ENCODE data around the gene LHFPL3. TPM values are rescaled to one million over a fixed set of nuclear protein-coding genes. Genes with fewer than 3 reads are reported as not detected.

The LHFPL3 gene
- total RNA-seq, 1 experiment from 2014 or later = 0.83 TPM

DNA sequence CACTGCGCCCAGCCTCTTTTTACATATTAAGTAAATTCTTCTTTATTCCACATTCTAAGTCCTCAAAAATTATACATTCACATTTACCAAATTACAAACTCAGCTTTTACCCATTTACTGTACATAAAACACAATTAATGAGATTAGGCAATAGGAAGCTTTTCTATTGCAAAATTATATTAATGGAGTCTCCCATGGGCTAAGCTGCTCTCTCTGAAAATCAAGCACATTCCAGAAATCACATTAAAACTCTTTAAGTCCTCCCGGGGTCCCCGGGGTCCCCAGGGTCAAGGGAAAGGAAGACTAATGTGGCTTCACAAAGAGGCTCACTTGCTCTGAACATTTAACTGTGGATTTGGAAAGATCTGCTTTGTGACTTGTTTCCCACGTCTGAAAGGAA is 558.2 kb downstream of the LHFPL3 start (continued):
- TF ChIP-seq ATF6 (CRISPR knock-in tag; IDR thresholded peaks at IDR 0.05) = no peak

DNA sequence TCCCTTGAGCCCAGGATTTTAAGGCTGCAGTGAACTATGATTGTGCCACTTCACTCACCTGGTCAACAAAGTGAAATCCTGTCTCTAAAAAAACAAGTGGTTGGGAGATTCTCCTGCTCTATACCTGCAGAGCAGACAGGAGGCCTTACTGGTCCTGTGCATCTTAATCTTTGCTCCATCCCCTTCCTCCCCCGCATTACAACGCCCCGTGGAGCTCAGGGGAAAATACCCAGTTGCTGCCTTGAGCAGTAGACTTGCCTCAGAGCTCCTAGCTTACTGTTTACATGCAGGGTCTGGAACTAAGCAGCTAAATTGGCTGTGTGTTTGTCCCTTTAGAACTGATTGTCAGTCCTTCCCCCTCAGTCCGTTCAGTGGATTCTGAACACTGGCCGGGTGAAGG is 561.8 kb downstream of the LHFPL3 start:
- CTCF ChIA-PET = interaction anchor here (0.9 kb wide), 1 partner anchor 42 kb away, joined by 3 read pairs; no protein-coding TSS in a partner anchor

More for the DNA sequence above, 561.8 kb downstream of the LHFPL3 start:
- Mint-ChIP-seq H3K4me1 (peaks cover 7% of the 10 kb centered on the region), H3K4me3 (no peak overlapping the region), H3K36me3 (no peaks in the 10 kb centered on the region), H3K27ac (no peak overlapping the region), H3K9me3 (peaks cover 7% of the 10 kb centered on the region), H3K27me3 (ENCODE audit: low read depth) (peaks cover 5% of the 10 kb centered on the region; the same call in 1 of the 2 replicates)
- DNase-seq (ENCODE audit: low spot score) (no peak), ATAC-seq (peak; percentile 55)
- POLR2A ChIA-PET = no interaction called here
- TF ChIP-seq NR2C2 (CRISPR knock-in tag; IDR thresholded peaks at IDR 0.05) = no peak
- TF ChIP-seq ZNF416 (CRISPR knock-in tag; IDR thresholded peaks at IDR 0.05) = no peak
- no peak for TF ChIP-seq ZMAT4 (CRISPR knock-in tag; IDR thresholded peaks at IDR 0.05)
- TF ChIP-seq, protein P1, sequence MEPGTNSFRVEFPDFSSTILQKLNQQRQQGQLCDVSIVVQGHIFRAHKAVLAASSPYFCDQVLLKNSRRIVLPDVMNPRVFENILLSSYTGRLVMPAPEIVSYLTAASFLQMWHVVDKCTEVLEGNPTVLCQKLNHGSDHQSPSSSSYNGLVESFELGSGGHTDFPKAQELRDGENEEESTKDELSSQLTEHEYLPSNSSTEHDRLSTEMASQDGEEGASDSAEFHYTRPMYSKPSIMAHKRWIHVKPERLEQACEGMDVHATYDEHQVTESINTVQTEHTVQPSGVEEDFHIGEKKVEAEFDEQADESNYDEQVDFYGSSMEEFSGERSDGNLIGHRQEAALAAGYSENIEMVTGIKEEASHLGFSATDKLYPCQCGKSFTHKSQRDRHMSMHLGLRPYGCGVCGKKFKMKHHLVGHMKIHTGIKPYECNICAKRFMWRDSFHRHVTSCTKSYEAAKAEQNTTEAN (CRISPR knock-in tag; IDR thresholded peaks at IDR 0.05) = no peak
- TF ChIP-seq, protein P2, sequence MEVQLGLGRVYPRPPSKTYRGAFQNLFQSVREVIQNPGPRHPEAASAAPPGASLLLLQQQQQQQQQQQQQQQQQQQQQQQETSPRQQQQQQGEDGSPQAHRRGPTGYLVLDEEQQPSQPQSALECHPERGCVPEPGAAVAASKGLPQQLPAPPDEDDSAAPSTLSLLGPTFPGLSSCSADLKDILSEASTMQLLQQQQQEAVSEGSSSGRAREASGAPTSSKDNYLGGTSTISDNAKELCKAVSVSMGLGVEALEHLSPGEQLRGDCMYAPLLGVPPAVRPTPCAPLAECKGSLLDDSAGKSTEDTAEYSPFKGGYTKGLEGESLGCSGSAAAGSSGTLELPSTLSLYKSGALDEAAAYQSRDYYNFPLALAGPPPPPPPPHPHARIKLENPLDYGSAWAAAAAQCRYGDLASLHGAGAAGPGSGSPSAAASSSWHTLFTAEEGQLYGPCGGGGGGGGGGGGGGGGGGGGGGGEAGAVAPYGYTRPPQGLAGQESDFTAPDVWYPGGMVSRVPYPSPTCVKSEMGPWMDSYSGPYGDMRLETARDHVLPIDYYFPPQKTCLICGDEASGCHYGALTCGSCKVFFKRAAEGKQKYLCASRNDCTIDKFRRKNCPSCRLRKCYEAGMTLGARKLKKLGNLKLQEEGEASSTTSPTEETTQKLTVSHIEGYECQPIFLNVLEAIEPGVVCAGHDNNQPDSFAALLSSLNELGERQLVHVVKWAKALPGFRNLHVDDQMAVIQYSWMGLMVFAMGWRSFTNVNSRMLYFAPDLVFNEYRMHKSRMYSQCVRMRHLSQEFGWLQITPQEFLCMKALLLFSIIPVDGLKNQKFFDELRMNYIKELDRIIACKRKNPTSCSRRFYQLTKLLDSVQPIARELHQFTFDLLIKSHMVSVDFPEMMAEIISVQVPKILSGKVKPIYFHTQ (CRISPR knock-in tag; IDR thresholded peaks at IDR 0.05) = no peak
- TF ChIP-seq E2F4 (CRISPR knock-in tag; IDR thresholded peaks at IDR 0.05; ENCODE audit: borderline replicate concordance, low read depth) = no peak
- no peak for TF ChIP-seq ZNF138 (CRISPR knock-in tag; conservative IDR thresholded peaks at IDR 0.05)
- TF ChIP-seq, protein P3, sequence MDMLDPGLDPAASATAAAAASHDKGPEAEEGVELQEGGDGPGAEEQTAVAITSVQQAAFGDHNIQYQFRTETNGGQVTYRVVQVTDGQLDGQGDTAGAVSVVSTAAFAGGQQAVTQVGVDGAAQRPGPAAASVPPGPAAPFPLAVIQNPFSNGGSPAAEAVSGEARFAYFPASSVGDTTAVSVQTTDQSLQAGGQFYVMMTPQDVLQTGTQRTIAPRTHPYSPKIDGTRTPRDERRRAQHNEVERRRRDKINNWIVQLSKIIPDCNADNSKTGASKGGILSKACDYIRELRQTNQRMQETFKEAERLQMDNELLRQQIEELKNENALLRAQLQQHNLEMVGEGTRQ (CRISPR knock-in tag; IDR thresholded peaks at IDR 0.05) = no peak
- TF ChIP-seq ZSCAN18 (CRISPR knock-in tag; IDR thresholded peaks at IDR 0.05) = no peak
- TF ChIP-seq ZNF263 (CRISPR knock-in tag; IDR thresholded peaks at IDR 0.05; ENCODE audit: low read depth) = no peak
- TF ChIP-seq ZNF219 (CRISPR knock-in tag; IDR thresholded peaks at IDR 0.05; ENCODE audit: borderline replicate concordance) = no peak
- TF ChIP-seq, protein P4, sequence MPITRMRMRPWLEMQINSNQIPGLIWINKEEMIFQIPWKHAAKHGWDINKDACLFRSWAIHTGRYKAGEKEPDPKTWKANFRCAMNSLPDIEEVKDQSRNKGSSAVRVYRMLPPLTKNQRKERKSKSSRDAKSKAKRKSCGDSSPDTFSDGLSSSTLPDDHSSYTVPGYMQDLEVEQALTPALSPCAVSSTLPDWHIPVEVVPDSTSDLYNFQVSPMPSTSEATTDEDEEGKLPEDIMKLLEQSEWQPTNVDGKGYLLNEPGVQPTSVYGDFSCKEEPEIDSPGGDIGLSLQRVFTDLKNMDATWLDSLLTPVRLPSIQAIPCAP (CRISPR knock-in tag; IDR thresholded peaks at IDR 0.05) = no peak

Data from WTC11 (cell line).